GM19023 (cell line): ENCODE measurements around the gene APC2.

Experiments used
- ATAC-seq: cut with Tn5 transposase; IDR thresholded peaks from one replicate; pipeline ENCODE4 v1.9.1; 2021; ENCODE audit warnings: mild to moderate bottlenecking, moderate library complexity; ENCODE audit not compliant: unreplicated experiment

APC2 gene

DNA sequence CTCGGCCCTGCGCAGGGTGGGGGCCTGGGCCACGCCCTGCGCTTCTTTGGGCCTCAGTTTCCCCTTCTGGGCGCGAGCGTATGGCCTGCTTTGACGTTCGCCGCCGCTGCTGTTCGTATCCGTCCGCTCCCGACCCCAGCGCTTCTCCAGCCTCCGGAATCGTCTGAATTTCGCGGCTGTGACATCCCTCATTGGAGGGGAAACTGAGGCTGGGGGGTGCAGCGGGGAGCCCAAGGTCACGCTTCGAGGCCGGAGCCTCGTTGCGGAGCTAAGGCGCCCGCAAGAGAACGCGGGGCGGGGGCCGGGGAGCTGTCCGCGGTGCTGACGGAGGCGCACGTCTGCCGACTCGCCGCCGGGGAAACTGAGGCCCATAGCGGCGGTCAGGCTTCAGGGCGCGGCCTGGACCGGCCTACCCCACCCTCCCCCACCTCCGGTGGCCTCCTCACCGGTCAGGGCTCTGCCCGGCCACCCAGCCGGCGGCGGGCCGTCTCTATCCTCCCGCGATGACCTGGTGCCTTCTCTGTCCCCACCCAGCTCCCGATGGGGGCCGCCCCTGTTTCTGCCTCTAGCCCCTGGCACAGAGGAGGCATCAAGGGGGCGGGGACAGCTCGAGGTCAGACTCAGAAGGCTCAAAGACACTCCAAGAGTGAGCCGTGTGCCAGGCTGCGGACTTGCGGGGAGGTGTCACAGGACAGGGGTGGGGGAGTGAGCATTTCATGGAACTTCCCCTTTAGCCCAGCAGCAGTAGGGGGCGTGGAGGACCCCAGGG, 3.0 kb upstream of the APC2 start:
- no peak for ATAC-seq

GRCh38 chr19:1447504-1447903, 2.4 kb upstream of the APC2 start:
- ATAC-seq = no peak

- ATAC-seq = no peak
These were observed 2.0 kb upstream of the APC2 start for GRCh38 chr19:1447944-1448343.

DNA sequence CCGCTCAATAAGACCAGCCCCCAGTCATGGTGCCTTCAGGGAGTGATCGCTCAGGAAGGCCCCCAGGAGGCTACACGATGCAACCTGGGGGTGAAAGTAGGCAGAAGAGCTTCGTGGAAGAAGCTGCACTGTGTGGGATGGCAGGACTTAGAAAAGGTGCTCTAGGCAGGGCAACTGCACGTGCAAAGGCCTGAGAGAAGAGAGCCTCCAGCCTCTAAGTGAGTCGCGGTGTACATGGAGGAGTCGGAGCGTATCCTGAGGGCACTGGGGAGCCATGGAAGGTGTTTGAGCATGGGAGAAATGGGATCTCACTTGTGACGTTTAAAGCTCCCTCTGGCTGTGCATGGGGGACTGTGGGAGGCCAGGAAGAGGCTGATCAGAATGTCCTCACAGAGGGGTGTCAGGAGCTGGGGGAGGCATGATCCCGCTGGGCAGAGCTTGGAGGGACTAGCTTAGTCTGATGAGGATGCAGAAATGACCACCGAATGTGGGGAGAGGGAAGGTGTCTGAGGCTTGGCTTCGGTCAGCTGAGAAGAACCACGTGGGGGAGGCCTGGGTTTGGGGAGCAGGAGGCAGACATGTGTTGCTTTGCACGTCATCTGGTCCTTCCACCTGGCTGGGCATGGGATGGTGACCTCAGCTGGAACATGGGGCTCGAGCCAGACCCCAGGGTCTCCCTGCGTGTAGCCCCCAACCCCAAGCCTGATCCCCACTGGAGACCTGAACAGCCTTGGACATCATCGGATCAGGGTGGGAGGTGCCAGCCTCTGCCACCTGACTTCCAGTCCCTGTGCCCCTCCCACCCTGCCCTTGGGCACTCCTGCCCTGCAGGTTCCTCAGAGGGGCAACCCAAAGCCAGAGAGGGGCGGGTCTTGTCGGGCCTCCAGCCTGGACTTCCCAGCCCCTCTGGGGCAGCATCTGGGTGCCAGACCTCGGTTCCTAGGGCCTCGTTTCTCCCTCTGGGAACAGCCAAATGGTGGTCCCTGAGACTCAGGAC, 1.1 kb downstream of the APC2 start:
- ATAC-seq = no peak

DNA sequence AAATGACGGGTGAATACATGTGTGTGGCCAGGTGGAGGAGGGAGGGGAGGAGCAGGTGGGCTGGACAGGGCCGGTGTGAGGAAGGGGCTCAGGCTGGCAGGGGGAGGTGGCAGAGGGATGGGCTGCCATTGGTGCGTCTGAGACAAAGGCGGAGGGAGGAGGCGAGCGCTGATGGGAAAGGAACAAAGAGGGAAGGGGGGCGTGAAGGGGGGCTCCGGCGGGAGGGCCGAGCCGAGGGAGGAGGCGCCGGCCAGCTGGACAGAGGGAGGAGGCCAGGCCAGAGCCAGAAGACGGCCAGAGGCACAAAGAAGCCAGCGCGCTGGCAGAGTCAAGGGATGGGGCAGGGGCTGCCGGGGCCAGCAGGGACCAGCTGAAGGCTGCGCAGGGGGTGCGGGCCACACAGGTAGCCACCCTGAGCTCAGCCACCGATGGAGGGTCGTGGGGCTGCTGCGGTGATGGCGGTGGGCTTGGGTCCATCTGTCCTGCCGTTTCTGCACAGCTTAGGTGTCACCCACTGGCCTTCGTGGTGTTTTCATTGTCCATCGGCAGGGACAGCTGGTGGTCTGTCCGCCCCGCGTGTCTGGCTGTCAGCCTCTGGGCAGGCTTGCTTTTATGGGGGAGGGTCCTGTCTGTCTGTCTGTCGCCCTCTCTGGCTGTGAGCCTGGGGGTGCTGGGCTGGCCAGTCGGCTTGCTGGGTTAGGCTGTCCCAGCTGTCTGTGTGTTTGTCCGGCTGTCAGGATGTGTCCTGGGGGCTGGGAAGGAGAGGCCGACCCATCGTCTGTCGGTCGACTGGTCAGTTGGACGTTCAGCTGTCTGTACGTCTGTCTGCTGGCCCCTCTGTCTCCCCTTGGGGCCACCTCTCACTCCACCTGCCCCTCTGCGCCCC, 2.2 kb downstream of the APC2 start:
- ATAC-seq = no peak

DNA sequence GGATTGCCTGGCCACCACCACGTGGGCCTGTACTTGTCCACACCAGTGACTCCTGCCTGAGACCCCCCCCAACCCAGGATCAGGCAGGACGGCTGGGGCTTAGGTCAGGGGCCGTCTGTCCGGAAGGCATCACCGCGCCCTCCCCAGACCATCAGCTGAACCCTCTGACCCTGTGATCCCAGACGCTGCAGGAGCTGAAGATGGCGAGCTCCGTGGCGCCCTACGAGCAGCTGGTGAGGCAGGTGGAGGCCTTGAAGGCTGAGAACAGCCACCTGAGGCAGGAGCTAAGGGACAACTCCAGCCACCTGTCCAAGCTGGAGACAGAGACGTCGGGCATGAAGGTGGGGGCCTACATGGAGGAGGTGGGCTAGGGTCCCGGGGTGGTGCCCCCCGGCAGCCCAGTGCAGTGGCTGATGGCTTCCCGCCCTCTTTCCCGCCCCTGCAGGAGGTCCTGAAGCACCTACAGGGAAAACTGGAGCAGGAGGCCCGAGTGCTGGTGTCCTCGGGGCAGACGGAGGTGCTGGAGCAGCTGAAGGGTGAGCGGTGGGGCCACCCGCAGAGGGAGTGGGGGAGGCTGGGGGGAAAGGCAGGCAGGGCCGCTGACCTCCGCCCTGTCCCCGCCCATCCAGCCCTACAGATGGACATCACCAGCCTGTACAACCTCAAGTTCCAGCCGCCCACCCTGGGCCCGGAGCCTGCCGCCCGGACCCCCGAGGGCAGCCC, 3.0 kb downstream of the APC2 start:
- no peak for ATAC-seq

- no peak for ATAC-seq
These were observed 3.8 kb downstream of the APC2 start for GRCh38 chr19:1453525-1454364.

DNA sequence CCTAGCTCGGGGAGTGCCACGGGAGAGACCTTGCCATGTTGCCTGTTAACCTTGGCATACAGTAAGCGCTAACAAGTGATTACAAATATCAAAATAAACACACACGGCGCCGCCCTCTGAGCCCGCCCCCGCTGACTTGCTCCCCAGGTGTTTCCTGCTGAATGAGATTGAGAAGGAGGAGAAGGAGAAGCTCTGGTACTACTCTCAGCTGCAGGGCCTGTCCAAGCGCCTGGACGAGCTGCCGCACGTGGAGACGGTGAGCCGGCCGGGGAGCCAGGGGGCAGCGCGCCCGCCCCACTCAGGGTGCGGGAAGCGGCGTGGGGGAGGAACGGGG, 5.0 kb downstream of the APC2 start:
- no peak for ATAC-seq

- ATAC-seq = no peak
These were observed 5.6 kb downstream of the APC2 start for GRCh38 chr19:1455336-1456120.

DNA sequence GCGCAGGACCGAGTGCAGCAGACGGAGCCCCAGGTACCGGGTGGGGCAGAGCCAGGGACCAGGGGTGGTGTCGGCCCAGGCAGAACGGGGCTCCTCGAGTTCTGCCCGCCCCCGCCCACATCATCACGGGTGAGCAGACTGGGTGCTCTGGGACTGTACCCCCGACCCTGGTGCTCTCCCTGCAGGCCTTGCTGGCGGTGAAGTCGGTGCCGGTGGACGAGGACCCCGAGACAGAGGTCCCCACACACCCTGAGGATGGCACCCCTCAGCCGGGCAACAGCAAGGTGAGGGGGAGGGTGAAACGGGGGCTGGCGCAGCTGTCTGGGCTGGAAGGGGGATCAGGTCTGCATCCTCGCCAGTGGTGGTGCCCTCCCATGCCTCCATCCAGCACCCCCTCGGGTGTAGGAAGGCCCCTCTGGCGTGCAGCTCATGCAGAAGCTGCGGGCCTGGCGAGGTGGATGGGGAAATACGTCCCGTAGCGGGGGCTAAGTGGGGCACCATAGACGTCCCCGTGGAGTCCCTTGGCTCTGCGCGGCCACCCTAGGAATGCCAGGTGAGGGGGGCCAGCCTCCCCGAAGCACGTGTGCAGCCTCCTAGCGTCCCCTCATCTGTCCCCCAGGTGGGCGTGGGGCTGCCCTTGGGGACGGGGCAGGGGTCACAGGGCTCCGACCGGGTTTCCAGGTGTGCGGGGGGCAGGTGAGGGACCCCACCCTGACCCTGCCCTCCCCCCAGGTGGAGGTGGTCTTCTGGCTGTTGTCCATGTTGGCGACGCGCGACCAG, 6.4 kb downstream of the APC2 start:
- no peak for ATAC-seq

GRCh38 chr19:1457031-1457739, 7.3 kb downstream of the APC2 start:
- no peak for ATAC-seq

DNA sequence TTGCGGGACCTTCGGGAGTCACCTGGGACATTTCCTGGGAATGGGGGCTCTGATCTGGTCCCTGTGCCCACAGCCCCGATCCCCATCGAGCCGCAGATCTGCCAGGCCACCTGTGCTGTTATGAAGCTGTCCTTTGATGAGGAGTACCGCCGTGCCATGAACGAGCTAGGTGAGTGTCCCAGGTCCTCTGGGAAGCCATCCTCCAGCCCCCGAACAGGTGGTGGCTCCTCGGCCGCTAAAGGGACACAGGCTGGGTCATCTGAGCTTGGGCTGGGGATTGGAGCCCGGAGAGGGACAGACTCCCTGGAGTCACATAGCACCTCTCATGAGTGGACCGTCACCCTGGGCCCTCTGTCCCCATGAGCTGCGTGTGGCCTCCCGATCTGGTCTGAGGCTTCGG, 8.0 kb downstream of the APC2 start:
- ATAC-seq = no peak

GRCh38 chr19:1459479-1459878, 9.6 kb downstream of the APC2 start:
- ATAC-seq = no peak

GRCh38 chr19:1460033-1460995, 10.4 kb downstream of the APC2 start:
- ATAC-seq = no peak

DNA sequence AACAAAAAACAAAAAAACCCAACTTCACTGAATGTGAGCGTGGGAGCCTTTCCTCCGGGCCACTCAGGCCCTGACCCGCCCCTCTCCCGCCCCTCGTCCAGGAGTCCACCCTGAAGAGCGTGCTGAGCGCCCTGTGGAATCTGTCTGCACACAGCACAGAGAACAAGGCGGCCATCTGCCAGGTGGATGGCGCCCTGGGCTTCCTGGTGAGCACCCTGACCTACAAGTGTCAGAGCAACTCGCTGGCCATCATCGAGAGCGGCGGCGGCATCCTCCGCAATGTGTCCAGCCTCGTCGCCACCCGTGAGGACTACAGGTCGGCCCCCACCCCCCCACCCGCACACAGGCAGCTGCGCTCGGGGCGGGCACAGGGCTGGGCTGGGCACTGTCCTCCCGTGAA, 11.9 kb downstream of the APC2 start:
- no peak for ATAC-seq
